Muscle of back (tissue), 11 donors: ENCODE results near the gene GALNT14. TPM values are rescaled to one million over a fixed set of nuclear protein-coding genes. Genes with fewer than 3 reads are reported as not detected.
A peak's percentile ranks its signal among the peaks of the same experiment; 100 is the strongest.

Experiments used
- DNase-seq, 3 donors: peaks; one replicate each; pipeline versions ENCODE4 v3.0.0 to v3.0.0-alpha.2; 2013
- polyA plus RNA-seq, 10 donors: library from polyadenylated mRNA; unstranded; fragments of 120-200 nt; gene quantifications; one replicate each; pipeline ENCODE4 v1.2.1, GENCODE V29; 2013; ENCODE audit not compliant: insufficient read length in 10 of 10

Gene GALNT14
- polyA plus RNA-seq, 10 donors: 1.8 to 6.0 (median 2.9) TPM

- no peak for DNase-seq
Observed at GRCh38 chr2:31136732-31137131, 1.5 kb downstream of the GALNT14 start.

- no peak for DNase-seq
Observed at GRCh38 chr2:31136000-31136399, 2.2 kb downstream of the GALNT14 start.

- no peak for DNase-seq
Observed at GRCh38 chr2:31134480-31134879, 3.8 kb downstream of the GALNT14 start.

GRCh38 chr2:31132786-31133185, 5.5 kb downstream of the GALNT14 start:
- no peak for DNase-seq

- DNase-seq: no peak
Observed at GRCh38 chr2:31131871-31132270, 6.4 kb downstream of the GALNT14 start.

- DNase-seq: no peak
Observed at GRCh38 chr2:31129375-31130171, 8.7 kb downstream of the GALNT14 start.

- no peak for DNase-seq
Observed at GRCh38 chr2:31127931-31128330, 10.3 kb downstream of the GALNT14 start.

GRCh38 chr2:31125918-31126695, 12.1 kb downstream of the GALNT14 start:
- DNase-seq: no peak

GRCh38 chr2:31124904-31125303, 13.3 kb downstream of the GALNT14 start:
- no peak for DNase-seq

GRCh38 chr2:31122133-31122532, 16.1 kb downstream of the GALNT14 start:
- no peak for DNase-seq

GRCh38 chr2:31113765-31114164, 24.5 kb downstream of the GALNT14 start:
- no peak for DNase-seq

- no peak for DNase-seq
Observed at GRCh38 chr2:31112544-31112943, 25.7 kb downstream of the GALNT14 start.

GRCh38 chr2:31110998-31111397, 27.2 kb downstream of the GALNT14 start:
- no peak for DNase-seq

- no peak for DNase-seq
Observed at GRCh38 chr2:31110431-31110830, 27.8 kb downstream of the GALNT14 start.

- no peak for DNase-seq
Observed at GRCh38 chr2:31109633-31110192, 28.5 kb downstream of the GALNT14 start.

GRCh38 chr2:31108561-31109286, 29.5 kb downstream of the GALNT14 start:
- peak in 1 of 3 donors; percentile 6 for DNase-seq

- peak; percentile 9 to 32 (median 17) for DNase-seq
Observed at GRCh38 chr2:31107591-31108300, 30.5 kb downstream of the GALNT14 start.

GRCh38 chr2:31101701-31102100, 36.5 kb downstream of the GALNT14 start:
- DNase-seq: no peak

GRCh38 chr2:31097962-31098613, 40.2 kb downstream of the GALNT14 start:
- no peak for DNase-seq

- DNase-seq: no peak
Observed at GRCh38 chr2:31090188-31090587, 48.1 kb downstream of the GALNT14 start.

- no peak for DNase-seq
Observed at GRCh38 chr2:31089645-31090044, 48.6 kb downstream of the GALNT14 start.
